Neural cell (in vitro differentiated cells): ENCODE results near the gene NYAP2. TPM values are rescaled to one million over a fixed set of nuclear protein-coding genes. Genes with fewer than 3 reads are reported as not detected.

ENCODE experiments used
- H2AFZ ChIP-seq: fragments of 200-600, 300-800 bp; sonication (generic), shearing (Covaris generic); 2 replicates; pipeline ENCODE4 v1.6.0; 2014; ENCODE audit warnings: low read depth, mild to moderate bottlenecking, antibody characterized with exemption, low read length, moderate library complexity
- H3F3A ChIP-seq: fragments of 200-600 bp; shearing (Covaris generic); 2 replicates; pipeline ENCODE4 v1.6.1; 2016; ENCODE audit warnings: mild to moderate bottlenecking, moderate library complexity, mixed read lengths, antibody characterized with exemption, low read length; ENCODE audit not compliant: insufficient read depth, poor library complexity, severe bottlenecking
- H3K27ac ChIP-seq: fragments of 200-600, 300-800 bp; sonication (generic), shearing (Covaris generic); 2 replicates; pipeline ENCODE4 v1.5.1; 2014; ENCODE audit warnings: mild to moderate bottlenecking, low read length, moderate library complexity
- H3K27me3 ChIP-seq: fragments of 300-800, 200-600 bp; sonication (generic), shearing (Covaris generic); 2 replicates; pipeline ENCODE4 v1.6.0; 2014; ENCODE audit warnings: mild to moderate bottlenecking, low read depth, low read length, moderate library complexity; ENCODE audit not compliant: insufficient read depth
- H3K36me3 ChIP-seq: fragments of 300-800, 200-600 bp; sonication (generic), shearing (Covaris generic); 2 replicates; pipeline ENCODE4 v1.5.1; 2014; ENCODE audit warnings: mild to moderate bottlenecking, antibody characterized with exemption, low read length, moderate library complexity; ENCODE audit not compliant: insufficient read depth
- H3K4me2 ChIP-seq: fragments of 300-800, 200-600 bp; sonication (generic), shearing (Covaris generic); 2 replicates; pipeline ENCODE4 v1.6.0; 2014; ENCODE audit warnings: mild to moderate bottlenecking, low read length
- H3K4me3 ChIP-seq: fragments of 300-800, 200-600 bp; sonication (generic), shearing (Covaris generic); 2 replicates; pipeline ENCODE4 v1.5.1; 2014; ENCODE audit warnings: mild to moderate bottlenecking, low read length, moderate library complexity
- H3K79me2 ChIP-seq: fragments of 200-600 bp; shearing (Covaris generic); replicated peaks from 2 replicates; pipeline ENCODE4 v1.6.0; 2014; ENCODE audit warnings: mild to moderate bottlenecking, low read length, moderate library complexity; ENCODE audit not compliant: insufficient read depth
- H3K9ac ChIP-seq: fragments of 300-800, 200-600 bp; sonication (generic), shearing (Covaris generic); 2 replicates; pipeline ENCODE4 v1.6.1; 2016; ENCODE audit warnings: mild to moderate bottlenecking, low read length, mixed read lengths
- H3K9me2 ChIP-seq: fragments of 200-600 bp; shearing (Covaris generic); 2 replicates; pipeline ENCODE4 v1.6.1; 2016; ENCODE audit warnings: mild to moderate bottlenecking, low read length, mixed read lengths; ENCODE audit not compliant: insufficient read depth
- H3K9me3 ChIP-seq: fragments of 200-600, 300-800 bp; sonication (generic), shearing (Covaris generic); 2 replicates; pipeline ENCODE4 v1.6.1; 2016; ENCODE audit warnings: mild to moderate bottlenecking, mixed run types, low read length, moderate library complexity, mixed read lengths
- H4K20me1 ChIP-seq: fragments of 200-600 bp; shearing (Covaris generic); 2 replicates; pipeline ENCODE4 v1.6.1; 2016; ENCODE audit warnings: mild to moderate bottlenecking, mixed run types; ENCODE audit not compliant: insufficient read depth
- CTCF ChIP-seq: fragments of 450-650 bp; IDR thresholded peaks from 2 replicates; pipeline ENCODE4 v1.5.1; 2014; ENCODE audit warnings: antibody characterized with exemption, mild to moderate bottlenecking, moderate library complexity; ENCODE audit not compliant: poor library complexity, severe bottlenecking
- EP300 ChIP-seq: fragments of 450-650 bp; conservative IDR thresholded peaks from 2 replicates; pipeline ENCODE4 v1.6.1; 2014; ENCODE audit warnings: antibody characterized with exemption, mild to moderate bottlenecking, moderate library complexity; ENCODE audit not compliant: poor library complexity, severe bottlenecking
- EZH2 ChIP-seq: fragments of 200-600, 300-800 bp; shearing (Covaris generic), sonication (generic); IDR thresholded peaks from 2 replicates; pipeline ENCODE4 v1.6.1; 2014; ENCODE audit warnings: antibody characterized with exemption, low read length, borderline replicate concordance, mild to moderate bottlenecking; ENCODE audit not compliant: insufficient read depth, poor library complexity, severe bottlenecking
- MXI1 ChIP-seq: fragments of 450-650 bp; conservative IDR thresholded peaks from 2 replicates; pipeline ENCODE4 v1.6.1; 2014; ENCODE audit warnings: antibody characterized with exemption, mild to moderate bottlenecking; ENCODE audit not compliant: poor library complexity, severe bottlenecking
- POLR2AphosphoS5 ChIP-seq: IDR thresholded peaks from 2 replicates; pipeline ENCODE4 v1.6.1; 2012
- RAD21 ChIP-seq: fragments of 450-650 bp; conservative IDR thresholded peaks from 2 replicates; pipeline ENCODE4 v1.6.1; 2014; ENCODE audit warnings: antibody characterized with exemption, mild to moderate bottlenecking, moderate library complexity
- REST ChIP-seq: IDR thresholded peaks from 2 replicates; pipeline ENCODE4 v1.6.1; 2012; ENCODE audit warnings: borderline replicate concordance
- SMC3 ChIP-seq: fragments of 450-650 bp; conservative IDR thresholded peaks from 2 replicates; pipeline ENCODE4 v1.6.1; 2014; ENCODE audit warnings: antibody characterized with exemption, mild to moderate bottlenecking, moderate library complexity; ENCODE audit not compliant: poor library complexity
- TAF1 ChIP-seq: IDR thresholded peaks from 2 replicates; pipeline ENCODE4 v1.6.1; 2012; ENCODE audit warnings: low read depth
- polyA plus RNA-seq: library from polyadenylated mRNA; depleted of rRNA; stranded (reverse); fragments of >200 nt; gene quantifications from 2 replicates; pipeline ENCODE4 v1.2.3, GENCODE V29; 2014

The NYAP2 gene
- polyA plus RNA-seq, 1 donor from 2014 or later = 0.98 TPM

DNA sequence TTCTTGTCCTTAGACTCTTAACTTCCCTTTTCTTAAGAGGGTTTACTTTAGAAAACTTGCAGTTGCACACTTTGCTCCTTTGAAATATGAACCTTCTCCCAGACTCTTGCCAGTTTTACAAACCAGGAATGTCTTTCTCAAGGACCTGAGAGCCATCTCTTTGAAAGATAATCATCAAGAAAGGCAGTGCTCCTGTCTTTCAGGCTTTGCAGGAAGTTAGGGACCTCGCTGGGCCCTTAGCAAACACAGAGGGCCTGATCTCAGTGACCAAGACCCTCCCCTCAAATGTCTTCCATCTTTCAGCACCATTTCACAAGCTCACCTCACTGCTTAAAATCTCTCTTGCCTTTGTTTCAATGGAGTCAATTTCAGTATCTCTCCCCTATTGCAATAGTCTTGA lies 32.0 kb upstream of the NYAP2 start:
- Histone ChIP-seq H3K27ac (no peak overlapping the region), H3K4me3 (no peak overlapping the region), H3K4me2 (no peak overlapping the region), H2AFZ (no peak overlapping the region), H4K20me1 (no peaks in the 10 kb centered on the region), H3K79me2 (no peaks in the 10 kb centered on the region), H3K27me3 (no peaks in the 10 kb centered on the region), H3K36me3 (no peaks in the 10 kb centered on the region), H3K9me3 (no peaks in the 10 kb centered on the region), H3K9ac (no peak overlapping the region), H3F3A (no peaks in the 10 kb centered on the region), H3K9me2 (no peaks in the 10 kb centered on the region)
- TF ChIP-seq TAF1 (no peak), RAD21 (no peak), CTCF (no peak), SMC3 (no peak), EP300 (no peak), REST (no peak), POLR2AphosphoS5 (no peak), MXI1 (no peak), EZH2 (no peak)

DNA sequence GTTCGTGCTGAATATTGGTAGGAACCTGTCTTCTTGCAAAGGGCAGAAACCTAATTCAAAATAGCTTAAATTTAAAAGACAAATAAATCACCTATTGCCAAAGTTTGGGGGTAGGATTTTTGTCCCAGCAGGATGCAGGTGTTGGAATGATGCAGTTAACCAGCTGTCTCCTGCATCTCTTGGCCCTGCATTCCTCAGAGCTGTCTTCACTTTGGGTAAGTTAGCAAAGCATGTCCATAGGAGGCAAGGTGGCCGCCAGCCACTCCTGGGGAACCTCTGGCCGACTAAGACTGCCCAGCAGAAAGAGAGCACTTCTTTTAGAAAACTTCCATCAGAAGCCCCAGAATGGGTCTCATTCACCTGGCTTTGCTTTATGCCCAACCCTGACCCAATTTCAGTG lies 20.5 kb upstream of the NYAP2 start:
- Histone ChIP-seq H3F3A (no peaks in the 10 kb centered on the region), H3K4me3 (no peak overlapping the region), H3K27ac (no peak overlapping the region), H3K27me3 (no peaks in the 10 kb centered on the region), H2AFZ (no peak overlapping the region), H3K9me2 (no peaks in the 10 kb centered on the region), H3K4me2 (no peak overlapping the region), H3K36me3 (no peaks in the 10 kb centered on the region), H3K9ac (no peak overlapping the region), H3K9me3 (no peaks in the 10 kb centered on the region), H4K20me1 (no peaks in the 10 kb centered on the region), H3K79me2 (no peaks in the 10 kb centered on the region)
- TF ChIP-seq CTCF (no peak), EZH2 (no peak), SMC3 (no peak), EP300 (no peak), TAF1 (no peak), MXI1 (no peak), RAD21 (no peak), REST (no peak), POLR2AphosphoS5 (no peak)
